ES-I3 (cell line): ENCODE measurements around the gene KLK15.
"Not testable (repeated sequence)": the region's sequence is repeated elsewhere in the genome, so short reads cannot be mapped to it uniquely, and the experiment has no call there.

Experiments
- H3K36me3 ChIP-seq: 2 replicates; pipeline ENCODE4 v1.6.1; 2013; ENCODE audit warnings: mild to moderate bottlenecking, low read length, control low read depth, moderate library complexity; ENCODE audit not compliant: insufficient read depth
- H3K4me1 ChIP-seq: 2 replicates; pipeline ENCODE4 v1.6.1; 2013; ENCODE audit warnings: mild to moderate bottlenecking, control low read depth, low read length; ENCODE audit not compliant: insufficient read depth
- H3K9ac ChIP-seq: 2 replicates; pipeline ENCODE4 v1.6.1; 2013; ENCODE audit warnings: low read depth, mild to moderate bottlenecking, low read length, moderate library complexity
- H3K9me3 ChIP-seq: 2 replicates; pipeline ENCODE4 v1.6.1; 2013; ENCODE audit warnings: mild to moderate bottlenecking, low read length, moderate library complexity; ENCODE audit not compliant: control insufficient read depth, insufficient read depth

The KLK15 gene

GRCh38 chr19:50820549-50821247 is 12.7 kb downstream of the KLK15 start:
- H3K36me3 ChIP-seq = no peaks in the 10 kb centered on the region
- no peaks in the 10 kb centered on the region for H3K9me3 ChIP-seq
- peaks cover 18% of the 10 kb centered on the region; the same call in 1 of the 2 replicates for H3K4me1 ChIP-seq
- peak overlapping the region; percentile 20; the same call in 1 of the 2 replicates for H3K9ac ChIP-seq

DNA sequence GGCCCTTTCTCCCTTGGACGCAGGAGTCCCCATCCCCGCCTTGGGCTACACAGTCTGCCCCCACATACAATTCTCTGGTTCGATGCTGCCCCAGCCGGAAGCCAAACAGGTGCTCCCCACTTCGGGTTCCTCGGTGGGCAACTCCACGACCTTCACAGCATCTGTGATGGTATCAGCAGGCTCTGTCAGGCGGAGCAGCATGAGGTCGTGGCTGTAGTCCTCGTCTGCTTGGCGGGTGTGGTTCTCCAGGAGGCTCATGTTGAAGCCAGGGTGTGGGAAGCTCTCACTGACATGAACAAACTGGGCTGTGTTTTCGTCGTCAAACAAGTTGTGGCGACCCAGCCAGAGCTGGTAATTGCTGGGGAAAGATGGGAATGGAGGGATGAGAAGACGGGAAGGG is 13.3 kb downstream of the KLK15 start:
- H3K4me1 ChIP-seq = peaks cover 18% of the 10 kb centered on the region; the same call in 1 of the 2 replicates
- no peaks in the 10 kb centered on the region; the same call in 1 of the 2 replicates for H3K9me3 ChIP-seq
- H3K36me3 ChIP-seq = no peaks in the 10 kb centered on the region; the same call in 1 of the 2 replicates
- peak overlapping the region; percentile 28; the same call in 1 of the 2 replicates for H3K9ac ChIP-seq

DNA sequence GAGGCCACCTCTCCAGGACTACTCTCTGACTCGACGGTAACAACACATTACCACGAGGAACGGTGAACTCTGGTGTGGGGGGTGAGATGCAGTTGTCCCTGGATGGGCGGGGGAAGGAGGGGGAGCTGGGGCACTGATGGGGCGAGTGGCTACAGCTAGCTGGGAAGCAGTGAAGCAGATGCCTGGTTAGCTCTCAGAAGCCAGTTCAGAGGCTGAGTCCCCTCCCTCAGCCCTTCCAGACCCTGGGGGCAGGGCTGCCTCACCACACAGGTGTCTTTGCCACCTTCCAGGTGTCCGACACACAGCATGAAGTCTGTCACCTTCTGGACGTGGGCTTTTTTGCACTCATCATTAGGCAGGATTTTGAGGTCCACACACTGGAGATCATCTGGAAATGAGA is 13.7 kb downstream of the KLK15 start:
- peaks cover 18% of the 10 kb centered on the region; the same call in 1 of the 2 replicates for H3K4me1 ChIP-seq
- peak overlapping the region; percentile 28; the same call in 1 of the 2 replicates for H3K9ac ChIP-seq
- H3K36me3 ChIP-seq = no peaks in the 10 kb centered on the region; the same call in 1 of the 2 replicates
- H3K9me3 ChIP-seq = no peaks in the 10 kb centered on the region; the same call in 1 of the 2 replicates

DNA sequence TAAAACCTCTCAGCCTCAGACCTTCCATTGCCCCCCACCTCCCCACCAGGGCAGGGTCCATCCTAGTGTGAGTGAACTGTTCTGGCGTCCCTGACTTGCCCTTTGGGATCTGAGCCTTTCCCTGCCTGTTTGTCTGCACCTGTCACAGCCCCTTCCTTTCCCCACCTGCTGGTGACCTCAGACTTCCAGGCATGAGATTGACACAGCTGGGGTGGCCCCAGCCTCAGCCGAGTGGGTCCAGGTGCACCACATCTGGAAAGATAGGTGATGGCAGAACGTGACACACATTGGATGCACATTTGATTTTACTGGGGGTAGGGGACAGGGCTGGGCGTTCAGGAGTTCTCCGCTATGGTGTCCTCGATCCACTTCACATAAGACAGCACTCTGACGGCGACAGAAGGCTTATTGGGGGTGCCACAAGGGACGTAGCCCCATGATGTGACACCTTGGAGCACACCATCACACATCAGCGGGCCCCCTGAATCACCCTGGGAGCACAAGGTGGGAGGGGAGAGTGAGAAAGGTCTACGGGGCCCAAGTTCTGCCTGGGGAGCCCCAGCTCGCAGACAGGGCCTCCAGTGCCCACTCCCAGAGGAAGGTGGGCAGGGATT is 14.4 kb downstream of the KLK15 start:
- H3K36me3 ChIP-seq = no peaks in the 10 kb centered on the region; the same call in 1 of the 2 replicates
- H3K9me3 ChIP-seq = no peaks in the 10 kb centered on the region; the same call in 1 of the 2 replicates
- no peak overlapping the region for H3K9ac ChIP-seq
- H3K4me1 ChIP-seq = peaks cover 18% of the 10 kb centered on the region; the same call in 1 of the 2 replicates

DNA sequence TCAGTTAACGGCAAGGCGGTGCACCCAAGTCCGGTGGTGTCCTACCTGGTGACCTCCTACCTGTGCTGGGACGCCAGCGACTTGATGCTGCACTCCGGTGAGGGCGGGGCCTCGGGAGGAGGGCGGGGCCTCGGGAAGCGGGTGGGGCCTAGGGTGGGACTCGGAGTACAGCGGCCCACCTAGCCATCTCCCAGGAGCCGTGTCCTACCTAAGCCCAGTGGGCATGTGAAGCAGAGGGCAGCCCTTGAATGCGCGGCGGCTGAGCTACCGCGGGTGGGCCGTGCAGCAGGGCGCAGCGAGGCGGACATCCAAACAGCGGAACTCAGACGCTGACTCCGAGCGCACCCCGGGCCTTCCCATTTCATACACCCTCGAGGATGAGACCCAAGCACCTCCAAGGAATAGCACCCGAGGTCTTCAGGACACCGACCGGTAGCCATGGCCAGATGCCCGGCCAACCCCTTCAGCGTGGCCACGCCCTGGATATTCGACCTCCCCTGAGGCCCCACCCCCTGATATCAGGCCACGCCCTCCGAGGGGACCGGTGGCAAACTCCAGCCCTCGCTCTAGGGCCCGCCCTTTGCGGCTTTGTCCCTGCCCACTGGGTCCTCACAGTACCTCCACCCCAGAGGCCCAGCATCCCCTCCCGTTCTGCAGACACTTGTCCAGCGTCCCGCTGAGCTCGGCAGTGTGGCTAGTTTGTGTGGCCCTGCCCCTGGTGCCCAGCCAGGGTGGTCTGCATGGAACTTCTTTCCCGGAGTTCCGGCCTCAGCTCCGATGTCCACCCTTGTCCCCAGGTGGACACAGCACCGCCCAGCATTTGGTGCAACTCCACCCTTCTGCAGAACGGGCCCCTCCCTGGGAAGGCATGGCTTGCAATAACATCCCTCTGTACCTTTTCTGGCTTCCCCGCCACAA is 15.2 kb downstream of the KLK15 start:
- H3K36me3 ChIP-seq = no peaks in the 10 kb centered on the region; the same call in 1 of the 2 replicates
- no peaks in the 10 kb centered on the region; the same call in 1 of the 2 replicates for H3K9me3 ChIP-seq
- peak overlapping the region; percentile 67 for H3K9ac ChIP-seq
- H3K4me1 ChIP-seq = peaks cover 18% of the 10 kb centered on the region; the same call in 1 of the 2 replicates

DNA sequence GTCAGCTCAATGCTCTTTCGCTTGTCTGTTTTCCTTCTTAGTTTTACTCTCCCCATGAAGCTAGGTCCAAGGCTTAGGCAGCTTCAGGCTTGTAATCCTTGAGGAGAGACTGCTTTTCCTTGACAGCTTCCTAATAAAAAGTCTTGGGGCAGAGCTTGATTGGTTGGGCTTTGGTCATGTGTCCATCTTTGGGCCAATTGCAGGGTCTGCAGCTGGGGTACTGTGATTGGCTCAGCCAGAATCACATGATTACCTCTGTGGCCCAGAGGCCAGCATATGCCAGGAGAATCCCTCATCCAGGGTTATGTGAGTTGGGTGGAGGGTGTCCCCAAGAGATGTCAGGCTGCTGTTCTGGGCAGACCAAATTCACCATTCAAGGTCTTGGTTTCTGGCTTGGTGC is 17.9 kb downstream of the KLK15 start:
- H3K36me3 ChIP-seq = no peaks in the 10 kb centered on the region; the same call in 1 of the 2 replicates
- peaks cover 8% of the 10 kb centered on the region; the same call in 1 of the 2 replicates for H3K4me1 ChIP-seq
- H3K9ac ChIP-seq = no peak overlapping the region
- H3K9me3 ChIP-seq = no peaks in the 10 kb centered on the region; the same call in 1 of the 2 replicates

DNA sequence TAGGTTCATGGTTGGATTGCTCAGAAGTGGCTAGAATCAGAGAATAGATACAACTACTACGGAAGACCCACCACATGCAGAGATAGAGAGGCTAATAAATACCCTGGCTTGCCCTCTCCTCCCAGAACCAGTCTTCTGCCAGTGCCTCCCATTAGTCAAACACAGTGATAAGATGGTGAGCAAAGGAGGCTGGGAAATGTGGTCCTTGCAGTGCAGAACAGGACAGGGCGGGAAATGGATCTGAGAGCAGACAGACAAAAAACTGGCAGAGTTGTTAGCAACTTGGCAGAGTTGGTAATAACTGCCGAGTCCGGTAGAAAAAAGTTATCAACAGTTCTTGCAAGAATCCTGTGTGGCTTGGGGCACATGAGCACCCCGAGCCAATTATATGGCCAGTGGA is 18.5 kb downstream of the KLK15 start:
- H3K9me3 ChIP-seq = no peaks in the 10 kb centered on the region; the same call in 1 of the 2 replicates
- no peak overlapping the region for H3K9ac ChIP-seq
- peaks cover 6% of the 10 kb centered on the region; the same call in 1 of the 2 replicates for H3K4me1 ChIP-seq
- no peaks in the 10 kb centered on the region; the same call in 1 of the 2 replicates for H3K36me3 ChIP-seq

GRCh38 chr19:50812474-50812873 is 20.9 kb downstream of the KLK15 start:
- no peaks in the 10 kb centered on the region; the same call in 1 of the 2 replicates for H3K9me3 ChIP-seq
- H3K9ac ChIP-seq = no peak overlapping the region
- H3K4me1 ChIP-seq = no peaks in the 10 kb centered on the region
- H3K36me3 ChIP-seq = no peaks in the 10 kb centered on the region; the same call in 1 of the 2 replicates

DNA sequence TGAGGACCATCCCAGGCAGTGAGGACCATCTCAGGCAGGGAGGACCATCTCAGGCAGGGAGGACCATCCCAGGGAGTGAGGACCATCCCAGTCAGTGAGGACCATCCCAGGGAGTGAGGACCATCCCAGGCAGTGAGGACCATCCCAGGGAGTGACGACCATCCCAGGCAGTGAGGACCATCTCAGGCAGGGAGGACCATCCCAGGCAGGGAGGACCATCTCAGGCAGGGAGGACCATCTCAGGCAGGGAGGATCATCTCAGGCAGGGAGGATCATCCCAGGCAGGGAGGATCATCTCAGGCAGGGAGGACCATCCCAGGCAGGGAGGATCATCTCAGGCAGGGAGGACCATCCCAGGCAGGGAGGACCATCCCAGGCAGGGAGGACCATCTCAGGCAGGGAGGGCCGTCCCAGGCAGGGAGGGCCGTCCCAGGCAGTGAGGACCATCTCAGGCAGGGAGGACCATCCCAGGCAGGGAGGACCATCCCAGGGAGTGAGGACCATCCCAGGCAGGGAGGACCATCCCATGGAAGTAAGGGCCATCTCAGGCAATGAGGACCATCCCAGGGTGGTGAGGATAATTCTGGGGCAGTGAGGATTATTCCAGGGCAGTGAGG is 21.6 kb downstream of the KLK15 start:
- H3K9me3 ChIP-seq, H3K4me1 ChIP-seq, H3K9ac ChIP-seq, H3K36me3 ChIP-seq: not testable (repeated sequence)

DNA sequence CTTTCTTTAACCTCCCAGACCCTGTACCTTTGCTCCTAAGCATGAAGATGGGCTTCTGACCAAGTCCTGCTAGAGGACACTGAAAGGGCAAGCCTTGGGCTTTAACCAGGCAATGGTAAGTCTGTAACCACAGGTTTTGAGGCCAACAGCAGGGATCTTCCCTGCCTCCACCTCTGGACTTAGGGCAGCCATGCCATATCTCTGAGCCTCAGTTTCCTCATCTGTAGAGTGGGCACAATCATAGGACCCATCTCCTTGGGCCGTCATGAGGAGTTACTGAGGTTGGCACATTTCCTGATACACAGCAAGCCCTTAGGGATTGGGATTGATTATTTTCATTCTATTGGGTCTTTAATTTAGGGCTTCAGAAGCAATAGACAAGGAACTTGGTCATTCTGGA is 24.5 kb downstream of the KLK15 start:
- Histone ChIP-seq H3K9ac (no peak overlapping the region), H3K9me3 (no peaks in the 10 kb centered on the region), H3K4me1 (no peaks in the 10 kb centered on the region), H3K36me3 (no peaks in the 10 kb centered on the region)

- peaks cover 5% of the 10 kb centered on the region for H3K4me1 ChIP-seq
- H3K9me3 ChIP-seq = no peaks in the 10 kb centered on the region
- H3K9ac ChIP-seq = peak overlapping the region; percentile 99
- peaks cover 25% of the 10 kb centered on the region for H3K36me3 ChIP-seq
Measured at GRCh38 chr19:50804420-50805272, 28.7 kb downstream of the KLK15 start.

DNA sequence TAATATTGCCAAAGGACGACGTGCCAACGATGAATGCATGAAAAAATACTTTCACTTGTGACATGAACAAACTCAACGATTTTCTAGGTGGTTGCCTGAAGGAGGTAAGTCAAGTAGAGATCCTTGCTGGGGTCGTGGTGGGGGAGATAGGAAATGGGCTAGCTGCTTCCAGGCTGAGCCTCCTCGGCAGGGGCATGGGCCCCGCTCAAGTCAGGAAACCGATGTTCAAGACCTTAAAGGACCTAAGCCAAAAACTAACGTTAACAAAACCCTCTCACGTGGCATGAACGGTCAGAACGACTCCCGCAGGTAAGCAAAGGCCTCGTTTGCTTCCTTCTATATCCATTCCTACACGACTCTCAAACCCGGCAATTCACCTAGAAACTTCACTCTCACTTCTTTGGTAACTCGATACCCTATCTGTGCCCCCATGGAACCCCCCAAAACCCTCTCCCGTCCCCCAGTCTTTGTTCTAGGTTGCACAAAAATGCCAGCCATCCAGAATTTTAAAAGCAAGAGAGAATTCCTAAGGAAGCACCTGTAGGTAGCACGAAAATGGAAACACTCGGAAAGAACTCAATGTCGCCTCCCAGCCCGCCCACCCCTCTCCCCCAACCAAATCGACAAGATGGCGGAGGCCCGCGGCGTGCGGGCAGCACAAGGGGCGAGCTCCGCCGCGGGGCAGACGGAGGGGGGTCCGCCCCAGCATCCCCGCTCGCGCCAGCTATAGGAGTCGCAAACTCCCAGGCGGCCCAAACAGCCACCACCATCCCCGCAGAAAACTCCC is 29.5 kb downstream of the KLK15 start:
- H3K36me3 ChIP-seq = peaks cover 25% of the 10 kb centered on the region
- H3K9me3 ChIP-seq = no peaks in the 10 kb centered on the region
- peak overlapping the region; percentile 99 for H3K9ac ChIP-seq
- H3K4me1 ChIP-seq = peaks cover 5% of the 10 kb centered on the region
